HepG2 (cell line): ENCODE measurements around the gene JMJD1C. TPM values are rescaled to one million over a fixed set of nuclear protein-coding genes. Genes with fewer than 3 reads are reported as not detected.

Source experiments
- ATAC-seq: fragments of 200-7000 bp; cut with Tn5 transposase; 3 replicates; pipeline ENCODE4 v1.9.1; 2020; ENCODE audit warnings: mild to moderate bottlenecking, moderate library complexity
- BruUV-seq: library from RNA; stranded (reverse); fragments of 400-500 nt; replicated peaks from 2 replicates; lab custom pipeline; 2021; lab: Mats Ljungman, UMichigan
- CTCF ChIA-PET: fragments of 300-600 bp; formaldehyde crosslinking; extraction: SDS; loops from one replicate; lab custom pipeline; 2021; ENCODE audit warnings: low total read pairs, inconsistent platforms, low intra/inter-chr PET ratio; lab: Yijun Ruan, JAX
- POLR2A ChIA-PET: fragments of 350-600 bp; sonication (Branson Sonifier 250); formaldehyde crosslinking; loops from one replicate; lab custom pipeline; 2020; ENCODE audit warnings: antibody characterized with exemption, inconsistent platforms; lab: Yijun Ruan, JAX
- DNase-seq: peaks from one replicate; pipeline ENCODE4 v3.0.0-alpha.2; 2015; ENCODE audit warnings: low spot score
- FAIRE-seq: peaks from 3 replicates; lab custom pipeline; 2011; peaks lifted over from hg19 to GRCh38; lab: Jason Lieb, UNC
- H2AFZ ChIP-seq: one replicate; pipeline ENCODE4 v1.6.1; 2011; ENCODE audit warnings: low read length, inconsistent platforms
- H3K27ac ChIP-seq: fragments of 300-600 bp; 3 replicates; pipeline ENCODE4 v1.8.0; 2011; ENCODE audit warnings: mixed run types, mild to moderate bottlenecking, mixed read lengths, low read length, inconsistent platforms; ENCODE audit not compliant: insufficient read depth; ENCODE audit errors: extremely low read length
- H3K27me3 ChIP-seq, 2 experiments: fragments of 200-600 bp in 1 of 2; 2 replicates in 1 of 2; 3 replicates in 1 of 2; pipeline versions ENCODE4 v1.6.0 to v1.8.0; 2011; ENCODE audit warnings: low read length in 2 of 2, mild to moderate bottlenecking in 2 of 2, moderate library complexity in 2 of 2, inconsistent platforms in 1 of 2; ENCODE audit not compliant: insufficient read depth in 2 of 2, control insufficient read depth in 1 of 2
- H3K36me3 ChIP-seq, 2 experiments: fragments of 200-600 bp in 1 of 2; replicated peaks in 1 of 2; 2 replicates in 1 of 2; 3 replicates in 1 of 2; pipeline versions ENCODE4 v1.5.1 to v1.8.0; 2011; ENCODE audit warnings: low read length in 2 of 2, inconsistent platforms in 1 of 2; ENCODE audit not compliant: insufficient read depth in 2 of 2, control insufficient read depth in 1 of 2
- H3K4me1 ChIP-seq: 2 replicates; pipeline ENCODE4 v1.5.1; 2012; ENCODE audit warnings: low read length, inconsistent platforms; ENCODE audit not compliant: insufficient read depth
- H3K4me2 ChIP-seq: 2 replicates; pipeline ENCODE4 v1.6.0; 2011; ENCODE audit warnings: low read depth, low read length, inconsistent platforms
- H3K4me3 ChIP-seq, 3 experiments: fragments of 200-600 bp in 1 of 3; sonication (generic), shearing (Covaris generic) in 1 of 3; replicated peaks in 1 of 3; 2 replicates each; pipeline ENCODE4 v1.5.1; 2011 to 2016; ENCODE audit warnings: low read length in 3 of 3, inconsistent platforms in 2 of 3, low read depth in 2 of 3, mild to moderate bottlenecking in 2 of 3, control low read depth in 1 of 3, mixed read lengths in 1 of 3; ENCODE audit not compliant: insufficient read depth in 1 of 3
- H3K79me2 ChIP-seq: one replicate; pipeline ENCODE4 v1.6.1; 2011; ENCODE audit warnings: low read length, inconsistent platforms; ENCODE audit not compliant: insufficient read depth
- H3K9ac ChIP-seq: 2 replicates; pipeline ENCODE4 v1.6.0; 2011; ENCODE audit warnings: mild to moderate bottlenecking, low read depth, low read length, inconsistent platforms; ENCODE audit not compliant: insufficient read depth
- H3K9me3 ChIP-seq: 2 replicates; pipeline ENCODE4 v1.5.1; 2012; ENCODE audit warnings: mild to moderate bottlenecking, low read length
- H4K20me1 ChIP-seq: 2 replicates; pipeline ENCODE4 v1.6.0; 2011; ENCODE audit warnings: inconsistent platforms, mild to moderate bottlenecking, low read length, moderate library complexity; ENCODE audit not compliant: insufficient read depth
- BCL3 ChIP-seq: sonication (generic); formaldehyde crosslinking; IDR thresholded peaks from 2 replicates; pipeline ENCODE4 v1.5.1; 2020; ENCODE audit warnings: mild to moderate bottlenecking, missing genetic modification reagents, moderate library complexity
- CREB1 ChIP-seq, 2 experiments: fragments of 450-650 bp in 1 of 2; IDR thresholded peaks; 2 replicates each; pipeline ENCODE4 v1.6.1; 2016 to 2017; ENCODE audit warnings: control low read depth in 1 of 2, mild to moderate bottlenecking in 1 of 2, missing compliant biosample characterization in 1 of 2, missing genetic modification characterization in 1 of 2
- MAFK ChIP-seq, 2 experiments: IDR thresholded peaks in 1 of 2; conservative IDR thresholded peaks in 1 of 2; 2 replicates each; pipeline ENCODE4 v1.6.1; 2011; ENCODE audit warnings: improper control_type of control experiment in 2 of 2, low read length in 2 of 2
- NFKB2 ChIP-seq: sonication (generic); formaldehyde crosslinking; IDR thresholded peaks from 2 replicates; pipeline ENCODE4 v1.4.0; 2020; ENCODE audit warnings: missing genetic modification reagents, borderline replicate concordance
- PBX3 ChIP-seq: sonication (generic); formaldehyde crosslinking; IDR thresholded peaks from 2 replicates; pipeline ENCODE4 v1.8.1; 2023; ENCODE audit warnings: missing genetic modification reagents, inconsistent platforms, borderline replicate concordance
- SOX5 ChIP-seq: IDR thresholded peaks from 2 replicates; pipeline ENCODE4 v1.6.1; 2016; ENCODE audit warnings: borderline replicate concordance
- SP2 ChIP-seq: sonication (generic); formaldehyde crosslinking; IDR thresholded peaks from 2 replicates; pipeline ENCODE4 v1.5.1; 2020; ENCODE audit warnings: mild to moderate bottlenecking, missing genetic modification reagents
- ZFP36L1 ChIP-seq: sonication (generic); formaldehyde crosslinking; IDR thresholded peaks from 2 replicates; pipeline ENCODE4 v1.8.0; 2022; ENCODE audit warnings: mild to moderate bottlenecking, missing genetic modification reagents, moderate library complexity
- ZFY ChIP-seq: sonication (generic); formaldehyde crosslinking; IDR thresholded peaks from 2 replicates; pipeline ENCODE4 v1.4.0; 2020; ENCODE audit warnings: missing genetic modification reagents
- ZSCAN20 ChIP-seq: sonication (generic); formaldehyde crosslinking; IDR thresholded peaks from 2 replicates; pipeline ENCODE4 v1.4.0; 2020; ENCODE audit warnings: missing genetic modification reagents, mild to moderate bottlenecking, borderline replicate concordance
- WGBS: methylation state at CpG from one replicate; pipeline ENCODE4 v1.1.6; 2017; ENCODE audit warnings: low lambda C conversion rate; 5-methylcytosine and 5-hydroxymethylcytosine counted together
- in situ Hi-C: cut with HindIII; loops from 2 replicates; pipeline ENCODE4 v1.10.0; 2017; ENCODE audit warnings: low pct_unique_long_range_greater_than_20kb; ENCODE audit not compliant: extremely low pct_ligation_motif_present
- intact Hi-C: fragments of 100-400 bp; cut with micrococcal nuclease; formaldehyde crosslinking; loops from one replicate; pipeline ENCODE4 v1.10.0; 2022; ENCODE audit not compliant: unreplicated experiment
- polyA plus RNA-seq, 8 experiments: library from polyadenylated mRNA; depleted of rRNA in 3 of 8; stranded (reverse) in 7 of 8; unstranded in 1 of 8; fragments of >200 nt; fragmentation: Illumina TruSeq in 4 of 8; extraction: Trizol in 4 of 8; gene quantifications; 2 replicates each; pipeline versions ENCODE4 v1.2.1 to v1.2.3, GENCODE V29; 2011 to 2016; ENCODE audit warnings: low read depth in 4 of 8, missing spikeins in 1 of 8, mixed read lengths in 1 of 8; ENCODE audit not compliant: insufficient read depth in 1 of 8
- total RNA-seq, 5 experiments: library from RNA; depleted of rRNA; stranded (reverse); fragments of >200 nt; fragmentation: Illumina TruSeq; extraction: Trizol; gene quantifications; 2 replicates each; pipeline ENCODE4 v1.2.3, GENCODE V29; 2016; ENCODE audit warnings: low read depth in 1 of 5
- TF ChIP-seq, protein P1 (sequence below): sonication (generic); formaldehyde crosslinking; IDR thresholded peaks from 2 replicates; pipeline ENCODE4 v1.4.0; 2020; ENCODE audit warnings: missing genetic modification reagents
- TF ChIP-seq, protein P2 (sequence below): sonication (generic); formaldehyde crosslinking; IDR thresholded peaks from 2 replicates; pipeline ENCODE4 v1.4.0; 2020; ENCODE audit warnings: mild to moderate bottlenecking, missing genetic modification reagents
- TF ChIP-seq, protein P3 (sequence below), 2 experiments: sonication (generic) in 1 of 2; formaldehyde crosslinking in 1 of 2; IDR thresholded peaks; 2 replicates each; pipeline versions ENCODE4 v1.5.1 to v1.6.1; 2011 to 2020; ENCODE audit warnings: borderline replicate concordance in 1 of 2, low read depth in 1 of 2, low read length in 1 of 2, mild to moderate bottlenecking in 1 of 2, missing genetic modification reagents in 1 of 2, moderate library complexity in 1 of 2

JMJD1C gene
- total and polyA plus RNA-seq, 2 of the 13 experiments (the other 11 are each of a cell fraction or from before 2014, with no cell fraction given) = 42.3 to 42.7 TPM

DNA sequence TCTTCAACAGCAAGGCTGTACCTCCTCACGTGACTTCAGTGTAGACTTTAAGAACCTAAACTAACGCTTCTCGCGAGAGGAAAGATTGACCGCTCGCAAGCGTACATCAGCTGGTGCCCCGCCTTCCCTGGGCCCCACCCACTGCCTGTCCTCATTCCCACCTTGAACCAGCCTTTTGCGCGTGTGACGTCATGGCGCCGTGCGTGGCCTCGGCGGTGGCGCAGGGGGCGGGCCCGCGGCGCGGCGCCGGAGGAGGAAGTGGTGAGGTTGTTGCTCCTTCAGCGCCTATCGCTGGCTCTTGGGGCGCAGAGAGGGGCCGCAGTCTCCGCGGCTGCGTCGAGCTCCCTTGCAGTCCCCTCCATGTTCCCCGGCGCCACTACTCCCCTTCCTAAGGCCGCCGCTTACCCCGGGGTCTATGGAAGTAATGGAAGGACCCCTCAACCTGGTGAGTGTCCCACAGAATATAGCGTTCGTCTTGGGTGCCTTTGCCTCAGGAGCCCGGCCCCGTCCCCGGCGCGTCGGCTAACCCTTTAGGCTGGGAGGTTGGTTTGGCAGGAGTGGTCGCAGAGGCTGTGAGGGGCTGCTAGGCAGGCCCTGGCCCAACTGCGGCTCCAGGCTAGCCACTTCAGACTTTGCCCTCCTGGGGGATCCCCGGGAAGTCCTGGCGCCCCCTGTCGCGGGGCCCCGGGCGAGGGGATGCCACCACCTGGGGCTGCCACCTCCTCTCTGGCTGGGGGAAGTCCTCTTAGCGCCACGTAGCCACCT is 332.5 kb downstream of the JMJD1C start, which contains the start of gene NRBF2:
TSS of gene NRBF2 (plus strand) at position 273 of the 765 bp plus-strand sequence. CDS start at position 416, 143 bp downstream.
- CTCF ChIA-PET = no interaction called here
- no peaks in the 10 kb centered on the region for H3K9me3 ChIP-seq
- intact Hi-C loops (loop anchor here (1.0 to 2.0 kb wide), 2 partner anchors 18 to 317 kb away; partner anchors contain the start of gene EGR2), in situ Hi-C loops (loop anchor here (10.0 kb wide), 1 partner anchor 328 kb away; the partner anchor contains the start of gene ADO)
- peak within 1 kb of the TSS; percentile 82 for H3K4me2 ChIP-seq
- H3K9ac ChIP-seq = peak within 1 kb of the TSS; percentile 94
- H3K4me1 ChIP-seq = peaks cover 44% of the 10 kb centered on the region
- peaks cover 46% of the 10 kb centered on the region for H3K79me2 ChIP-seq
- H3K27ac ChIP-seq = peak within 1 kb of the TSS; percentile 92
- peaks cover 21% of the 10 kb centered on the region for H4K20me1 ChIP-seq
- H3K27me3 ChIP-seq = no peaks in the 10 kb centered on the region; a peak in 1 of 5 replicates
- WGBS = 0% methylated on average over 15 of the region's 55 CpGs
- FAIRE-seq = peak; percentile 96
- peak; percentile 97 for DNase-seq
- BruUV-seq = TSS peak; percentile 84
- no peaks in the 10 kb centered on the region for H3K36me3 ChIP-seq
- POLR2A ChIA-PET = interaction anchor here (0.6 to 3.5 kb wide), 12 partner anchors 9 to 605 kb away, joined by 3 to 32 read pairs (median 4); partner anchors contain the start of genes ADO and EGR2
- ATAC-seq = peak; percentile 96
- peak within 1 kb of the TSS; percentile 77 to 91 (median 88) for H3K4me3 ChIP-seq
- H2AFZ ChIP-seq = peak within 1 kb of the TSS; percentile 85
- TF ChIP-seq ZFY (CRISPR knock-in tag) = peak; percentile 79; the same call in 1 of the 2 replicates
- TF ChIP-seq NFKB2 (CRISPR knock-in tag) = peak; percentile 91; the same call in 1 of the 2 replicates
- peak; percentile 41; the same call in 1 of the 2 replicates for TF ChIP-seq ZSCAN20 (CRISPR knock-in tag)
- TF ChIP-seq MAFK (conservative IDR thresholded peaks at IDR 0.05 in 1 of 2, IDR thresholded peaks at IDR 0.05 in 1 of 2; ENCODE audit: low read length in 2 of 2) = no peak
- peak; percentile 60; the same call in 1 of the 2 replicates for TF ChIP-seq BCL3
- TF ChIP-seq SOX5 (CRISPR knock-in tag) = peak; percentile 38; the same call in 1 of the 2 replicates
- TF ChIP-seq, protein P1, sequence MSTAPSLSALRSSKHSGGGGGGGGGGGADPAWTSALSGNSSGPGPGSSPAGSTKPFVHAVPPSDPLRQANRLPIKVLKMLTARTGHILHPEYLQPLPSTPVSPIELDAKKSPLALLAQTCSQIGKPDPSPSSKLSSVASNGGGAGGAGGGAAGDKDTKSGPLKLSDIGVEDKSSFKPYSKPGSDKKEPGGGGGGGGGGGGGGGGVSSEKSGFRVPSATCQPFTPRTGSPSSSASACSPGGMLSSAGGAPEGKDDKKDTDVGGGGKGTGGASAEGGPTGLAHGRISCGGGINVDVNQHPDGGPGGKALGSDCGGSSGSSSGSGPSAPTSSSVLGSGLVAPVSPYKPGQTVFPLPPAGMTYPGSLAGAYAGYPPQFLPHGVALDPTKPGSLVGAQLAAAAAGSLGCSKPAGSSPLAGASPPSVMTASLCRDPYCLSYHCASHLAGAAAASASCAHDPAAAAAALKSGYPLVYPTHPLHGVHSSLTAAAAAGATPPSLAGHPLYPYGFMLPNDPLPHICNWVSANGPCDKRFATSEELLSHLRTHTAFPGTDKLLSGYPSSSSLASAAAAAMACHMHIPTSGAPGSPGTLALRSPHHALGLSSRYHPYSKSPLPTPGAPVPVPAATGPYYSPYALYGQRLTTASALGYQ = peak; percentile 50; the same call in 1 of the 2 replicates
- peak; percentile 60 for TF ChIP-seq SP2 (CRISPR knock-in tag)
- 0 out of 2 replicates have a peak, but pooled peaks have one; percentile 58 for TF ChIP-seq PBX3
- TF ChIP-seq, protein P2, sequence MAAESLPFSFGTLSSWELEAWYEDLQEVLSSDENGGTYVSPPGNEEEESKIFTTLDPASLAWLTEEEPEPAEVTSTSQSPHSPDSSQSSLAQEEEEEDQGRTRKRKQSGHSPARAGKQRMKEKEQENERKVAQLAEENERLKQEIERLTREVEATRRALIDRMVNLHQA = no peak
- TF ChIP-seq ZFP36L1 = peak; percentile 83; the same call in 1 of the 2 replicates
- TF ChIP-seq CREB1 (IDR thresholded peaks at IDR 0.05) = peak; percentile 100
- TF ChIP-seq CREB1 (CRISPR knock-in tag; IDR thresholded peaks at IDR 0.05) = peak; percentile 80
- TF ChIP-seq, protein P3, sequence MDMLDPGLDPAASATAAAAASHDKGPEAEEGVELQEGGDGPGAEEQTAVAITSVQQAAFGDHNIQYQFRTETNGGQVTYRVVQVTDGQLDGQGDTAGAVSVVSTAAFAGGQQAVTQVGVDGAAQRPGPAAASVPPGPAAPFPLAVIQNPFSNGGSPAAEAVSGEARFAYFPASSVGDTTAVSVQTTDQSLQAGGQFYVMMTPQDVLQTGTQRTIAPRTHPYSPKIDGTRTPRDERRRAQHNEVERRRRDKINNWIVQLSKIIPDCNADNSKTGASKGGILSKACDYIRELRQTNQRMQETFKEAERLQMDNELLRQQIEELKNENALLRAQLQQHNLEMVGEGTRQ (IDR thresholded peaks at IDR 0.05; ENCODE audit: low read depth, low read length) = peak; percentile 96
- TF ChIP-seq, protein P3 (CRISPR knock-in tag; IDR thresholded peaks at IDR 0.05; ENCODE audit: borderline replicate concordance) = peak; percentile 95
